Measurements from ENCODE around the gene ANKRD16. TPM values are rescaled to one million over a fixed set of nuclear protein-coding genes. Genes with fewer than 3 reads are reported as not detected.
"Not testable (repeated sequence)": the region's sequence is repeated elsewhere in the genome, so short reads cannot be mapped to it uniquely, and the experiment has no call there.

ANKRD16 gene
- total RNA-seq, 1 donor = 2.0 TPM

DNA sequence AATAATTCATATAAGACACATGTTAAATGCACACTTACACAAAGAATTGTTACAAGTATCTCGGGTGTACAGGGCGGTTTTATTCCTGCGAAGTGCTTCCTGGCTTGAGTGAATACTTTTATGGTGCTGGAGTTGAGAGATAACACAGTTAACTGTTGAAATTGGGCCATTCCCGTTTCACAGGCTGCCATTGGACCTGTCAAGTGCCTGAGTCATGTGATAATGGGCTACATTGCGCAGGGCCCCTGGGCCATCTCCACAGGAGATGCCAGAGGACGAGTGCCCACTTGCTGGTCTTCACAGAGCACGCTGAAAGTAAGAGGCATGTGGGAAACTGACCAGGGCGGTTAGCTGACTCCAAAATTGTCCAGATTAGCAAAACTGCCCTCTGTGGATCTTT, 5.2 kb upstream of the ANKRD16 start:
- peaks cover 32% of the 10 kb centered on the region for H3K4me1 ChIP-seq (ENCODE audit: insufficient read depth, low read length)

DNA sequence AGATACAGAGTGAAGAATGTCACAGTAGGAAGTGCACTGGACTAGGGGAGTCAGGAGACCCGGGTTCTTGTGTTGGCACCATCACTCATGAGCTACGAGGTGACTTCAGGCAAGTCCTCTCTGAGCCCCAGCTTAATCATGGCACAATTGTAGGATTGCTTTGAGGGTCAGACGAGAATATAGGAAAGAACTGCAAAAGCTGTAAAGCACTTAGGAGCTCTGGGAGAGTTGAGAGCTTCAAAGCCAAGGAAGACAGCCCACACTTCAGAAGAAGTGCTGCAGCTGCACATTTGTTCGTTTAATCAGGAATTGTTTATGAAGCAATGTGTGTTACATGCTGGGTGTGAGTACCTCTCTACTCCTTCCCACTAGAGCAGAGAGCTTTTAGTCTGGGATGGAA, 4.7 kb upstream of the ANKRD16 start:
- peaks cover 32% of the 10 kb centered on the region for H3K4me1 ChIP-seq (ENCODE audit: insufficient read depth, low read length)
- H3K9me3 ChIP-seq (ENCODE audit: low read depth, low read length) = no peaks in the 10 kb centered on the region
- H3K4me3 ChIP-seq (ENCODE audit: low read length) = no peak overlapping the region
- H3K27me3 ChIP-seq (ENCODE audit: insufficient read depth, low read length) = no peaks in the 10 kb centered on the region

More for the DNA sequence above, 5.2 kb upstream of the ANKRD16 start:
- H3K4me3 ChIP-seq (ENCODE audit: low read length) = no peak overlapping the region
- H3K27me3 ChIP-seq (ENCODE audit: insufficient read depth, low read length) = no peaks in the 10 kb centered on the region
- H3K9me3 ChIP-seq (ENCODE audit: low read depth, low read length) = no peaks in the 10 kb centered on the region

DNA sequence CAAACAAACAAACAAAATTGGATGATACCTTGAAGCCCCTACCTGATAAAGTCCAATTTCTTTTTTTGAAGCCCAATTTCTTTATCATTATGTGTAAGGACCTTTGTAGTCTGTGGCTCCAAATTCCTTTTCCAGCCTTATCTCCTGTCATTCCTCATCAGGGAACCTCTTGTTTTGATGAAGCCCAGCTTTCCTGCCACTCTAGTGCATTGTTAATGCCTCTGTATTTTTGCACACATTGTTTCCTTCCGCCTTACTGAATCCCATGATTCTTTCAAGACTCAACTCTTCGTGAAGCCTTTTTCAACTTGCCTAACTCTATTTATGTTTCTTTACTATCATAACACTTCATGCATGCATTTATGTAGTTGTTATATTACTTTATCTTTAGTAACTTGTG, 3.6 kb upstream of the ANKRD16 start:
- Histone ChIP-seq H3K4me1 (ENCODE audit: insufficient read depth, low read length) (peaks cover 39% of the 10 kb centered on the region), H3K4me3 (ENCODE audit: low read length) (no peak overlapping the region), H3K9me3 (ENCODE audit: low read depth, low read length) (no peaks in the 10 kb centered on the region), H3K27me3 (ENCODE audit: insufficient read depth, low read length) (no peaks in the 10 kb centered on the region)

DNA sequence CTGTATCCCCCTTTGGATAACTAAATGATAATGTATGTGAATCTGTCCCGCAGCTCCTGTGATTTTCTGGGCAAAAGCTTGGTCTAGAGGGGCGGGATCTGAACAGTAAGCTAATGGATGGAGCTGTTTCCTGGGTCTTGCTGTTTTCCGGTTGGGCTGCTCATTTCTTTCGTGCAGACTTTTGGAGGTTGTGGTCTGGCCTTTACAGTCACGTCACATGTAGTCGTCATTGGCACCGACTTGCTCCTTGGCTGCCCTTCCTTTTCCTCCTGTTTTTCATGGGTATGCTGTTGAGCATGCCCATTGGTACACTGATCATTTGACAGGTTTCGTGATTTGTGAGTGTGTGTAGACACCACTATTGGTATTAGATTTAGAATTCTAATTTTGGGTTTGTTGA, 2.3 kb upstream of the ANKRD16 start:
- H3K4me3 ChIP-seq (ENCODE audit: low read length) = no peak overlapping the region
- H3K9me3 ChIP-seq (ENCODE audit: low read depth, low read length) = no peaks in the 10 kb centered on the region
- H3K4me1 ChIP-seq (ENCODE audit: insufficient read depth, low read length) = peaks cover 46% of the 10 kb centered on the region
- H3K27me3 ChIP-seq (ENCODE audit: insufficient read depth, low read length) = no peaks in the 10 kb centered on the region

DNA sequence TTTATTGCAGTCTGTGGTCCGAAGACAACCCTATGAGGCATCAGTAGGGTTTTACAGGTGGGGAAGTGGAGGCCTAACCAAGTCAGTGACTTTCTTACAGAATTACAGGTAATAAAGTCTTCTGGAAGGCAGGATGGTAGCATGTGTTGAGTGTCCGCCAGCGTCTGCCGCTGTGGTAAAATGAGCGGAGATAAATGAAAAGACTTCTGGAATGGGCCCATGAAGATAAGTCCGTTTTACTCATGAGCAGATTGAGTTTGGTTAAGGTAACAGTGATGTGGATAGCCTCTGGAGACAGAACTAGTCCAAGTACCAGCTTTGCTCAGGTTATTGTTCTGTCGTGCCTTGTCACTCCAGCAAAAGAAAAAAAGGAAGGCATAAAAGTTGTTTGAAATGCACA, 1.3 kb upstream of the ANKRD16 start:
- Histone ChIP-seq H3K4me1 (ENCODE audit: insufficient read depth, low read length) (peaks cover 40% of the 10 kb centered on the region), H3K4me3 (ENCODE audit: low read length) (peak overlapping the region; percentile 63), H3K27me3 (ENCODE audit: insufficient read depth, low read length) (no peaks in the 10 kb centered on the region), H3K9me3 (ENCODE audit: low read depth, low read length) (no peaks in the 10 kb centered on the region)

DNA sequence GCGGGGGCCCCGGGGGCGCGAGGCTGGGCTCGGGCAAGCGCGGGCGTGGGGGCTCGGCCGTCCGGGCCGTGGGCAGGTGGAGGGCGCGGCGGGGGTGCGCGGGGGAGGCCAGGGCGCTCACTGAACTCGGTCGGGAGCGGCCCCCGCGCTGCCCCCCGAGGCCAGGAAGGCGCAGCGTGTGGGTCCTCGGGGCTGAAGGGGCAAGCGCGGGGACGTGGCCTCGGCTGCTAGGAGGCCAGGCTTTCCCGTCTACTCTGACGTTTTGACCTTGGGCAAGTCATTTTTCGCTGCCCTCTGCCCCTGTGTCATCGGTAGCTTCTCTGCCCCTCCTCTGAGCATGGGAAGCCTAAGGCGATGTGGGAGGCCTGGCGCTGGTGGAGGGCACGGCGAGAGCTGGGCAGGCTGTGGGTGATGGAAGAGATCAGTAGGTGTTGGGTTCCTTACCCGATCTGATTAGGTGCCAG, 791 bp upstream of the ANKRD16 start:
- H3K4me3 ChIP-seq (ENCODE audit: low read length) = peak overlapping the region; percentile 63
- H3K4me1 ChIP-seq (ENCODE audit: insufficient read depth, low read length) = peaks cover 34% of the 10 kb centered on the region
- H3K9me3 ChIP-seq (ENCODE audit: low read depth, low read length) = no peaks in the 10 kb centered on the region
- no peaks in the 10 kb centered on the region for H3K27me3 ChIP-seq (ENCODE audit: insufficient read depth, low read length)

DNA sequence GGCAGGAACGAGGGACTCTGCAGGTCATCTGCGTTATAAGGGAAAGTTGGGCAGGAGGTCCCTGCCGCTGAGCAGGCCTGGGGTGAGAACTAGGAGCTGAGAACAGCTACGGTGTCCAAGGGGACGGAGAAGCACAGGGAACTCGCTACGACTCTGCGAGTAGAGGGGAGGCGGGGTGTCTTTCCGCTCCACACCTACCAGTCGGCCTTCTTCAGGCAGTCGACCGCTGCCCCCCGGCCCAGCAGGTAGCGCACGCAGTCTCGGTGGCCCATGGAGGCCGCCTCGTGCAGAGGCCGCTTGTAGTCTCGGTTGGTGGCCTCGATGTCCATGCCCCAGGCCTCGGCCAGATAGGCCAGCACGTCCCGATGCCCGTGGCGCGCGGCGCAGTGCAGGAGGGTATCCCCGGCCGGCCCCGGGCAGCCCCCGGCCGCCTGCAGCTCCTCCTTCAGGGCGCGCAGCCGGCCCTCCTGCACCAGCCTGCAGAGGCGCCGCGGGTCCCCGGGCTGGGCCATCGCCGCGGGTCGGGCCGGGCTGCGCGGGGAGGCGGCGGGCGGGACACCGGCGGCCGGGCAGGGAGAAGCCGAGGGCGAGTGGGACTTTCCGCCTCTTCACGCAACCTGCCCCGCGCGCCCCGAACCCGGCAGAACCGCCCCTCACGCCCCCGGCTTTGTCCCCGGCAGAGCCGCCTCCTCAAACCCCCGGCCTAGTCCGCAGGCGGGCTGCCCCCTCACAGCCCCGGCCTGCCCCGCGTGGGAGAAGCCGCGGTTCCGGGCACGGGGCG, 660 bp downstream of the ANKRD16 start:
- Histone ChIP-seq H3K27me3 (ENCODE audit: insufficient read depth, low read length) (no peaks in the 10 kb centered on the region), H3K9me3 (ENCODE audit: low read depth, low read length) (no peaks in the 10 kb centered on the region), H3K4me1 (ENCODE audit: insufficient read depth, low read length) (peaks cover 33% of the 10 kb centered on the region), H3K4me3 (ENCODE audit: low read length) (peak overlapping the region; percentile 63)

DNA sequence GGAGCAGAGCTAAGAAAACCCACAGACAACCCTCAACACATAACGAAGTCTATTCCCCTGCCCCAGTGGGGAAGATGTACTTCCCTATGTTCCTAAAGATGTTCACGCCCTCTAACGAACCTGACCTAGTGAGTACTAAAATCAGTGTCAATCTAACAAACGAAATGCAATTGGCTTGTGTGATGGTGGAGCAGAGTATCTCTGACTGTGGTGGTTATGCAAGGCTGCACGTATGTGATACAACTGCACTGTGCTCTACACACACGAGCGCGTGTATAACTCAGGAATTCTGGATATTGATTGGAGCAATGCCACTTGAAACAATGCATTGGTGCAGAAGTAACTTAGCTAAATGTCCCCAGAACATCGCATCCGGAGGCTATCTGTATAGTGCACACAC, 1.3 kb downstream of the ANKRD16 start:
- H3K9me3 ChIP-seq (ENCODE audit: low read depth, low read length) = no peaks in the 10 kb centered on the region
- H3K27me3 ChIP-seq (ENCODE audit: insufficient read depth, low read length) = no peaks in the 10 kb centered on the region
- H3K4me1 ChIP-seq (ENCODE audit: insufficient read depth, low read length) = peaks cover 33% of the 10 kb centered on the region
- peak overlapping the region; percentile 63 for H3K4me3 ChIP-seq (ENCODE audit: low read length)

DNA sequence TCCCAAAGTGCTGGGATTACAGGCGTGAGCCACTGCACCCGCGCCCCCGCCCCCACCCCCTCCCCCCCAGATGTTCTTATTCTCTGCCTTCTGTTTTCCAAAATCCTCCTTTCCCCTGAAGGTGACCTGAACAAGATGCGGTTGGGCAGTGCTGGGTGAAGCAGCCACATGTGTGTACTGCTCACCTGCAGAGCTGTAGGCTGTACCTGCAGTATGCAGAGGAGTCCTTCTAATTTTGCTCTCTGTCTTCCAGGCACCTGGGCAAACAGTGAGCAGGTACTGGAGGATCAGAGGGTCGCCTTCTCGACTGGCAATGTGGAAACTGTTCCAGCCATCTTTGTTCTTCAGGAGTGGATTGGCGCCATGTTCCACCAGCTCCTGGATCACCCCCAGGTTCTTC, 2.1 kb downstream of the ANKRD16 start:
- Histone ChIP-seq H3K9me3 (ENCODE audit: low read depth, low read length) (no peaks in the 10 kb centered on the region), H3K27me3 (ENCODE audit: insufficient read depth, low read length) (no peaks in the 10 kb centered on the region), H3K4me1 (ENCODE audit: insufficient read depth, low read length) (peaks cover 33% of the 10 kb centered on the region), H3K4me3 (ENCODE audit: low read length) (no peak overlapping the region)

DNA sequence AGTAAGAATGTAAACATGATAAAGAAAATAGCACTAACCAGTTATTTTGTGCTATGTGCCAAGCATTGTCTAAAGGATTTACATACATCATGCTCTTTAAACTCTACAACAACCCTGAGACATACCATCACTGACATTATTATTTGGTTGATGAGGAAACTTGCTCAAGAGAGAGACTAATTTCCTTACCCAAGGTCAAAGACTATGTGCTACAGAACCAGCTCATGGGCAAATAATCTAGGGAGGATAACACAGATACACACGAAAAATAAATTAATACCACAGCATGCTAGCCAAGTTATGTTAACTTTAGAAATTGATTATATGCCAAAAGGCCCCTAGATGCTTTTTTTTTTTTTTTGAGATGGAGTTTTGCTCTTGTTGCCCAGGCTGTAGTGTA, 2.7 kb downstream of the ANKRD16 start:
- Histone ChIP-seq H3K4me3 (ENCODE audit: low read length) (no peak overlapping the region), H3K9me3 (ENCODE audit: low read depth, low read length) (no peaks in the 10 kb centered on the region), H3K4me1 (ENCODE audit: insufficient read depth, low read length) (peaks cover 31% of the 10 kb centered on the region), H3K27me3 (ENCODE audit: insufficient read depth, low read length) (no peaks in the 10 kb centered on the region)

DNA sequence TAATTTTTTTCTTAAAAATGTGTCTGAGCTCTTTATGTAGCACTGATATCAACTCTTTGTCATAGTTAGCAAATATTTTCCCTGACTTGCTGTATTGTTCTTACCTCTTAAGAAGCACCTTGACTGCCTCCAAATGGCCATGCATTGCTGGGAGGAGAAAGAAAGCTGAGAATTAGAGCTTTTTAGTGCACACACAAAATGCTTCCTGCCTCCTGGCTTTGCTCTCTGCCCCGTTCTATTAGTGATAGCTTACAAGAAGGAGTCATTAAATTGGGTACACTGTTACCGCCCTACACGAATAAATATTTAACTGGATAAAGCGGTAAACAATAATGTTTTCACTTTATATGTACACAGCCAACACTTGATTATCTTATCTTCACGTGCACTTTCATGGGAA, 4.1 kb downstream of the ANKRD16 start:
- H3K4me3 ChIP-seq (ENCODE audit: low read length) = no peak overlapping the region
- no peaks in the 10 kb centered on the region for H3K27me3 ChIP-seq (ENCODE audit: insufficient read depth, low read length)

DNA sequence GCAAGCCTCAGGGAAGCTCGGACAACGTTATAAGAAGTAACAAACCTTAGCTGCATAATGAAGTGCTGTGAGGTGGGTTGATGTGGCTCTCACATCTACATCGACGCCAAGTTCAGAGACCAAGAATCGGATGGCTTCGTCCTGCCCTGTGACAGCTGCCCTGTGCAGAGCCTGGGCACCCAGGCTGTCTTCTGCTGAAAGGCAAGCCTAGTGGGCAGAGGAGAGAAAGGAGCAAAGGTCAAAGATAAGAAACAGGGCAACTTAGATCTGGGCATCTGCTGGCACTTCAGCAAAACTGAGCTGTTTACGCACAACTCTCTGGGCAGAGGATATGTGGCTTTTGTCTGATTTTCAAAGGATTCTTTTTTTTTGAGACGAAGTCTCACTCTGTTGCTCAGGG, 6.7 kb downstream of the ANKRD16 start:
- Histone ChIP-seq H3K4me1 (ENCODE audit: insufficient read depth, low read length) (peaks cover 3% of the 10 kb centered on the region), H3K9me3 (ENCODE audit: low read depth, low read length) (no peaks in the 10 kb centered on the region), H3K27me3 (ENCODE audit: insufficient read depth, low read length) (no peaks in the 10 kb centered on the region), H3K4me3 (ENCODE audit: low read length) (no peak overlapping the region)

More for the DNA sequence above, 4.1 kb downstream of the ANKRD16 start:
- H3K9me3 ChIP-seq (ENCODE audit: low read depth, low read length) = no peaks in the 10 kb centered on the region
- H3K4me1 ChIP-seq (ENCODE audit: insufficient read depth, low read length) = peaks cover 17% of the 10 kb centered on the region

DNA sequence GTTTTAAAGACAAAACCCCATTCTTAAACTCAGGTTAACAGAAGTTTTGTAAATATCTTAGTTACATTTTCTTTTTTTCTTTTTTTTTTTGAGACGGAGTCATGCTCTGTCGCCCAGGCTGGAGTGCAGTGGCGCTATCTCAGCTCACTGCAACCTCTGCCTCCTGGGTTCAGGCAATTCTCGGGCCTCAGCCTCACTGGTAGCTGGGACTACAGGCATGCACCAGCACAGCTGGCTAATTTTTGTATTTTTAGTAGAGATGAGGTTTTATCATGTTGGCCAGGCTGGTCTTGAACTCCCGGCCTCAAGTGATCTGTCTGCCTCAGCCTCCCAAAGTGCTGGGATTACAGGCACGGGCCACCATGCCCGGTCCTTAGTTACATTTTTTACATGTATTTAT, 12.7 kb downstream of the ANKRD16 start:
- H3K4me3 ChIP-seq (ENCODE audit: low read length); H3K9me3 ChIP-seq (ENCODE audit: low read depth, low read length); H3K4me1 ChIP-seq (ENCODE audit: insufficient read depth, low read length); H3K27me3 ChIP-seq (ENCODE audit: insufficient read depth, low read length): not testable (repeated sequence)

DNA sequence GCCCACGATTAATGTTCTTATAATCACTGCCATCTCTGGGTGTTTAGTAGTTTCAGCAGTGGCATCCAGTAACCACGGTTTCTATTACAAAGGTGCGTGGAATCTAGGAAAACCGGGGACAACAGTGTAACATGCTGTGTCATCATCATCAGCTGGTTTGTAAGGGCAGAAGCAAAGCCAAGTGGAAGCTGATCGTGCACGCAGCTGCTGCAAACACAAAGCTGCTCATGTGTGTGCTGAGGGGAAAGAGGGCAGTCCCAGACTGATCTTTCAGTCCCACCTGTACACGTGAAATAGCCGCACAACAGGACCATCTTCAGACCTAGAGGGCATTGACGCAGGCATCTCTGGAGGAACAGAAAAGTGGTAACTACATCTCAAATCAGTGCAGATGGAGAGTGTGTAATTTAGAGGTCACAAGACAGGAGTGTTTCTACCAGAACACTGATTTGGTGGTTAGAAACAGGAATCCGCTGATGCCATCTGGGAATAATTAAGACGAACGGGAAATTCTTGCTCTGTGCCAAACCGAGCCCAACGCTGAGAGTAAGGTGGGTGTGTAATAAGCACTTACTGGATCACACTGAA, 13.4 kb downstream of the ANKRD16 start:
- Histone ChIP-seq H3K27me3 (ENCODE audit: insufficient read depth, low read length) (no peaks in the 10 kb centered on the region), H3K9me3 (ENCODE audit: low read depth, low read length) (no peaks in the 10 kb centered on the region), H3K4me3 (ENCODE audit: low read length) (no peak overlapping the region), H3K4me1 (ENCODE audit: insufficient read depth, low read length) (peaks cover 3% of the 10 kb centered on the region)

DNA sequence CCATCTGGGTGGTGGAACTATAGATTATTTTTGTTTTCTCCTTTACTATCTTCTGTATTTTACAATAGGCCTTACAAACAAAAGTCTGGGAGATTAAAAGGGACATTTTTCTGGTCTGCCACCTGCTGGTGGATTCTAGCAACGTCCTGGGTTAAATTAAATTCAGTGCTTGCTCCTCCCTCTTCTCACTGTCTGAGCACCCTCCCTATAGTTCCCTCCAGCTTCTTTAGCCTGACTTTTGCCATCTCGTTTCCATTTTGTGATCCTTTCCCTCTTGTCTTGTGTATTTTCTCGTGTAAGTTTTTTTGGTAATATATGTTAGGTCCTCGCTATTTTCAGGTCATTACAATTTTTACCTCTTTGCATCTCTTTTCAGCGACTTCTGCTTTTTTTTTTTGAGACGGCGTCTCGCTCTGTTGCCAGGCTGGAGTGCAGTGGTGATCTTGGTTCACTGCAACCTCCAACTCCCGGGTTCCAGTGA, 16.1 kb downstream of the ANKRD16 start:
- Histone ChIP-seq H3K4me3 (ENCODE audit: low read length) (peak overlapping the region; percentile 21), H3K27me3 (ENCODE audit: insufficient read depth, low read length) (no peaks in the 10 kb centered on the region), H3K4me1 (ENCODE audit: insufficient read depth, low read length) (peaks cover 3% of the 10 kb centered on the region), H3K9me3 (ENCODE audit: low read depth, low read length) (no peaks in the 10 kb centered on the region)

DNA sequence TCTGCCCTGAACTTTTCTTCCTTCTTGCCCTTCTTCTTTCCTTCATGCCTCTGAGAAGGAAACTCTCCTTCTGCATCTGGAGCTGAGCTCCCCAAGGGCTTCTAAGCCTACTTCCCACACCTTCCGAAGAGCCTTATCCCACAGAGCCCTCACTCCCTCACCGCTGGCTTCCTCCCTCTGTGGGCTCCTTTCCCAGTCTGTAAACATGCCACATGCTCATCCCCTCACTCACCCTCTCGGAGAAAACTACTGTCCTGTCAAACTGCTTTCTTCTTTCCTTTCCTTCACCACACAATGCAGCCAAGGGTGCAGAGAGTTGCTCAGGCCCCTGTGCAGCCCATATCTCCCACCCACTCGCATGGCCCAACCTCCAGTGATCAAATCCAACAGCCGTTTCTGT, 18.1 kb downstream of the ANKRD16 start:
- Histone ChIP-seq H3K9me3 (ENCODE audit: low read depth, low read length) (no peaks in the 10 kb centered on the region), H3K4me3 (ENCODE audit: low read length) (no peak overlapping the region), H3K27me3 (ENCODE audit: insufficient read depth, low read length) (no peaks in the 10 kb centered on the region), H3K4me1 (ENCODE audit: insufficient read depth, low read length) (peaks cover 9% of the 10 kb centered on the region)
